ENCODE measurements around the gene RRAS.

RRAS gene

GRCh38 chr19:49646586-49646985, 6.6 kb upstream of the RRAS start:
- H3K79me2 ChIP-seq (ENCODE audit: low read length) = peaks cover 74% of the 10 kb centered on the region
- no peaks in the 10 kb centered on the region for H3K36me3 ChIP-seq (replicated peaks; ENCODE audit: insufficient read depth, low read length)
- no peaks in the 10 kb centered on the region for H3F3A ChIP-seq (ENCODE audit: insufficient read depth, low read length)
- H3K4me1 ChIP-seq (ENCODE audit: low read length) = peaks cover 8% of the 10 kb centered on the region
- H3K9ac ChIP-seq (ENCODE audit: low read length) = no peak overlapping the region
- no peak for DNase-seq
- TF ChIP-seq EZH2 (optimal IDR thresholded peaks at IDR 0.05; ENCODE audit: low read depth, low read length) = no peak
- TF ChIP-seq CTCF (IDR thresholded peaks at IDR 0.05; ENCODE audit: low read length) = no peak
- TF ChIP-seq EZH2phosphoT487 (IDR thresholded peaks at IDR 0.05; ENCODE audit: low read length) = no peak
- no peaks in the 10 kb centered on the region for H4K20me1 ChIP-seq (ENCODE audit: insufficient read depth, low read length)
- H3K27ac ChIP-seq (ENCODE audit: low read length) = no peak overlapping the region
- H3K27me3 ChIP-seq (replicated peaks; ENCODE audit: insufficient read depth, low read length) = no peaks in the 10 kb centered on the region
- H3K9me2 ChIP-seq (replicated peaks; ENCODE audit: insufficient read depth, low read length) = no peaks in the 10 kb centered on the region
- H3K9me3 ChIP-seq (replicated peaks; ENCODE audit: insufficient read depth, low read length) = no peaks in the 10 kb centered on the region
- no peak overlapping the region for H3K4me2 ChIP-seq (ENCODE audit: low read depth, low read length)
- no peak overlapping the region for H2AFZ ChIP-seq (ENCODE audit: low read length)
- no peak overlapping the region for H3K4me3 ChIP-seq (ENCODE audit: low read length)

DNA sequence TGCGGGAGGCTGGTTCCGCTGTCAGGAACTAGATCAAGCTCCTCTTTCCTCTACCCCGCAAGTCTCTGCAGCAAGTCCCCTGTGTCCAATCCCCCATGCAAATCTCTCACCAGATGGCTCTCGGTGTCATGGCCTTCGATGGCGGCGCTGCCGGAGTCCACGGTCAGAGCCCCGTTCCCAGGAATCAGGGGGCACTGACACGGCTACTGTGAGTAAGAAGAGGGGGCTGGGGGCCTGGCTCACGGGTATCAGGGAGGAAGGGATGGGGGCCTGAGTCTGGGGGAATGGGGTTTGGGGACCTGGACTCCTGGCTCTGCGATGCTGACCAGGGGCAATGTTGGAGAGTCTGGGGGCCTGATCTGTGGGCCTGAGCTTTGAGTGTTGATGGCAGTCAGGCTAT, 6.1 kb upstream of the RRAS start:
- Histone ChIP-seq H3K27me3 (replicated peaks; ENCODE audit: insufficient read depth, low read length) (no peaks in the 10 kb centered on the region), H3K9ac (ENCODE audit: low read length) (no peak overlapping the region), H3K79me2 (ENCODE audit: low read length) (peaks cover 71% of the 10 kb centered on the region), H3K36me3 (replicated peaks; ENCODE audit: insufficient read depth, low read length) (no peaks in the 10 kb centered on the region), H3K4me1 (ENCODE audit: low read length) (peaks cover 8% of the 10 kb centered on the region), H4K20me1 (ENCODE audit: insufficient read depth, low read length) (no peaks in the 10 kb centered on the region), H2AFZ (ENCODE audit: low read length) (no peak overlapping the region), H3K4me3 (ENCODE audit: low read length) (no peak overlapping the region), H3F3A (ENCODE audit: insufficient read depth, low read length) (peaks cover 5% of the 10 kb centered on the region), H3K9me3 (replicated peaks; ENCODE audit: insufficient read depth, low read length) (no peaks in the 10 kb centered on the region), H3K9me2 (replicated peaks; ENCODE audit: insufficient read depth, low read length) (no peaks in the 10 kb centered on the region), H3K4me2 (ENCODE audit: low read depth, low read length) (no peak overlapping the region), H3K27ac (ENCODE audit: low read length) (no peak overlapping the region)
- TF ChIP-seq CTCF (IDR thresholded peaks at IDR 0.05; ENCODE audit: low read length) = no peak
- no peak for DNase-seq

DNA sequence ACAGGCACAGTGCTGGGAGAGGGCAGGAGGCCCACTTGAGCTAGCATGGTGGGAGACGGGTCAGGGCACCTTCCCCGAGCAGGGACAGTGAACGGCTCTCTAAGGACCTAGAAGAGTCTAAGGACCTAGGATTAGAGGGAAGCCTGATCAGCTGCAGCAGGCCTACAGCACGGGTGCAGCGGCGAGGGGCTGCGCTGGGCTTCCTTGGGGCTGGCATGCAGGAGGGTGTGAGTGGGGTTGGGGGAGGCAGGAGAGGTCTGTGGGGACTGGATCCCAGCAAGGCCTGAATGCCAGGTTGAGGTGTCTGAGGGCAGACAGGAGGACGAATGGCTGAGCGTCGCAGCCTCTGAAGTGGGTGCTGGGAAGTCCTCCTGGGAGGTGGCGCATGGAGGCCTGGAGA, 5.6 kb upstream of the RRAS start:
- Histone ChIP-seq H3K27me3 (replicated peaks; ENCODE audit: insufficient read depth, low read length) (no peaks in the 10 kb centered on the region), H2AFZ (ENCODE audit: low read length) (no peak overlapping the region)

More for the DNA sequence above, 5.6 kb upstream of the RRAS start:
- Histone ChIP-seq H3K4me3 (ENCODE audit: low read length) (no peak overlapping the region), H3K9ac (ENCODE audit: low read length) (no peak overlapping the region), H3K4me1 (ENCODE audit: low read length) (peaks cover 8% of the 10 kb centered on the region), H3K36me3 (replicated peaks; ENCODE audit: insufficient read depth, low read length) (no peaks in the 10 kb centered on the region), H3K4me2 (ENCODE audit: low read depth, low read length) (no peak overlapping the region), H3K9me3 (replicated peaks; ENCODE audit: insufficient read depth, low read length) (no peaks in the 10 kb centered on the region), H3K79me2 (ENCODE audit: low read length) (peaks cover 70% of the 10 kb centered on the region), H3K9me2 (replicated peaks; ENCODE audit: insufficient read depth, low read length) (no peaks in the 10 kb centered on the region), H4K20me1 (ENCODE audit: insufficient read depth, low read length) (no peaks in the 10 kb centered on the region), H3K27ac (ENCODE audit: low read length) (no peak overlapping the region), H3F3A (ENCODE audit: insufficient read depth, low read length) (peaks cover 9% of the 10 kb centered on the region)
- no peak for TF ChIP-seq EZH2 (optimal IDR thresholded peaks at IDR 0.05; ENCODE audit: low read depth, low read length)
- no peak for TF ChIP-seq CTCF (IDR thresholded peaks at IDR 0.05; ENCODE audit: low read length)
- TF ChIP-seq EZH2phosphoT487 (IDR thresholded peaks at IDR 0.05; ENCODE audit: low read length) = no peak
- DNase-seq = no peak
